Psoas muscle (tissue), 8 donors: ENCODE data around the gene KRTAP5-5. TPM values are rescaled to one million over a fixed set of nuclear protein-coding genes. Genes with fewer than 3 reads are reported as not detected.

ENCODE experiments used
- ATAC-seq, 4 donors: fragments of 200-7000 bp; cut with Tn5 transposase; one replicate each; pipeline ENCODE4 v1.9.1; 2020; ENCODE audit warnings: moderate library complexity in 3 of 4, mild to moderate bottlenecking in 2 of 4
- DNase-seq, 2 donors: peaks; one replicate each; pipeline ENCODE4 v3.0.0-alpha.2; 2020
- H3K27ac ChIP-seq: fragments of 200-600 bp; one replicate; pipeline ENCODE4 v1.8.0; 2022
- H3K27me3 ChIP-seq, 3 donors: fragments of 200-600 bp in 1 of 3; one replicate each; pipeline versions ENCODE4 v1.6.1 to v1.8.0; 2013 to 2022; ENCODE audit warnings: low read length in 2 of 3, mild to moderate bottlenecking in 2 of 3, moderate library complexity in 1 of 3; ENCODE audit not compliant: insufficient read depth in 3 of 3
- H3K36me3 ChIP-seq, 2 donors: fragments of 200-600 bp in 1 of 2; one replicate each; pipeline versions ENCODE4 v1.6.1 to v1.8.0; 2013 to 2022; ENCODE audit warnings: low read depth in 1 of 2, mild to moderate bottlenecking in 1 of 2, moderate library complexity in 1 of 2; ENCODE audit not compliant: insufficient read depth in 1 of 2
- H3K4me1 ChIP-seq: fragments of 200-600 bp; one replicate; pipeline ENCODE4 v1.8.0; 2022
- H3K4me3 ChIP-seq: fragments of 200-600 bp; one replicate; pipeline ENCODE4 v1.8.0; 2022; ENCODE audit warnings: mild to moderate bottlenecking
- H3K9me3 ChIP-seq: fragments of 200-600 bp; one replicate; pipeline ENCODE4 v1.8.0; 2022
- WGBS, 3 donors: extraction: QIAGEN DNeasy Blood & Tissue Kit; methylation state at CpG; one replicate each; pipeline versions ENCODE4 v1.1.6 to v1.1.7; 2013; 5-methylcytosine and 5-hydroxymethylcytosine counted together
- intact Hi-C, 2 donors: fragments of 100-400 bp; cut with DNase I; formaldehyde crosslinking; loops; one replicate each; pipeline versions ENCODE4 v1.11.0 to v1.14.2; 2022
- polyA plus RNA-seq, 3 donors: library from polyadenylated mRNA; stranded (reverse); fragments of 200-250 nt; gene quantifications; one replicate each; pipeline ENCODE4 v1.2.3, GENCODE V29; 2013
- total RNA-seq, 4 donors: library from RNA; stranded (reverse); fragmentation: NEBNext Ultra II Directional in 2 of 4; extraction: Animal tissue kit (Norgen Biotek cat#: 25700) in 2 of 4; gene quantifications; one replicate each; pipeline versions ENCODE4 v1.2.1 to v1.2.4, GENCODE V29; 2021 to 2023
- TF ChIP-seq, protein P1 (sequence below): fragments of 200-600 bp; IDR thresholded peaks from one replicate; pipeline ENCODE4 v1.8.0; 2022; ENCODE audit warnings: antibody characterized with exemption
- donor health status: healthy with polysubstance abuse.
- donor health status: DM: no; HTN: no; CAD: no; lungs with moderate emphysema.
- donor health status: Bipolar disorder and iron deficiency.
- donor health status: healthy.
- donor health status: DM: yes; HTN: yes; CAD: no.
- donor health status: DM: no; HTN: no; CAD: no.
- donor health status: DM: no; HTN: no; CAD: no.
- donor health status: DM: yes; HTN: yes; CAD: no.

The KRTAP5-5 gene
- total and polyA plus RNA-seq, 7 donors, result not detected

DNA sequence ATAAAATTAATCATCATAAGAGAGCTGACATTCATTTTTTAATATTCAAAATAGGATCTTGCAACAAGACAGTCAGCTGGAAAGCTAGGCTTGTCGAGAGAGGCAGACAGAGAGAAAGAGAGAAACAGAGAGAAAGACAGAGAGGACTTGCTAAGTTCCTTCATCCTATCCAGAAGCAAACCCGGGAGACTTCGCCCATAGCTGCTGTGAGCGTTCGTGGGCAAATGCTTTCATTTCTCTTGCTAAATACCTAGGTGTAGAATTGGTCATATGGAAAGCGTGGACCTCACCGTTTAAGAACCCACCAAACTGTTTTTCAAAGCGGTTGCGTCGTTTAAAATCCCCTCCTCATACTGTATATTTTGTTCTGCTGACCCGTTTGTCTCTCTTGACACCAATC, 42.1 kb downstream of the KRTAP5-5 start:
- intact Hi-C loops, result loop anchor here in 1 of 2 donors (2.0 kb wide), 1 partner anchor 67 kb away; no protein-coding TSS in a partner anchor
- peaks cover 0 to 66% (median 11%) of the 10 kb centered on the region in 3 donors for H3K27me3 ChIP-seq
- H3K36me3 ChIP-seq, result no peaks in the 10 kb centered on the region
- no peak for DNase-seq
- H3K4me1 ChIP-seq, result no peaks in the 10 kb centered on the region
- H3K9me3 ChIP-seq, result no peaks in the 10 kb centered on the region
- WGBS, 3 donors, result 61 to 80% (median 64%) methylated on average over 11 of the region's 11 CpGs
- H3K27ac ChIP-seq, result no peak overlapping the region
- ATAC-seq, result no peak
- TF ChIP-seq, protein P1, sequence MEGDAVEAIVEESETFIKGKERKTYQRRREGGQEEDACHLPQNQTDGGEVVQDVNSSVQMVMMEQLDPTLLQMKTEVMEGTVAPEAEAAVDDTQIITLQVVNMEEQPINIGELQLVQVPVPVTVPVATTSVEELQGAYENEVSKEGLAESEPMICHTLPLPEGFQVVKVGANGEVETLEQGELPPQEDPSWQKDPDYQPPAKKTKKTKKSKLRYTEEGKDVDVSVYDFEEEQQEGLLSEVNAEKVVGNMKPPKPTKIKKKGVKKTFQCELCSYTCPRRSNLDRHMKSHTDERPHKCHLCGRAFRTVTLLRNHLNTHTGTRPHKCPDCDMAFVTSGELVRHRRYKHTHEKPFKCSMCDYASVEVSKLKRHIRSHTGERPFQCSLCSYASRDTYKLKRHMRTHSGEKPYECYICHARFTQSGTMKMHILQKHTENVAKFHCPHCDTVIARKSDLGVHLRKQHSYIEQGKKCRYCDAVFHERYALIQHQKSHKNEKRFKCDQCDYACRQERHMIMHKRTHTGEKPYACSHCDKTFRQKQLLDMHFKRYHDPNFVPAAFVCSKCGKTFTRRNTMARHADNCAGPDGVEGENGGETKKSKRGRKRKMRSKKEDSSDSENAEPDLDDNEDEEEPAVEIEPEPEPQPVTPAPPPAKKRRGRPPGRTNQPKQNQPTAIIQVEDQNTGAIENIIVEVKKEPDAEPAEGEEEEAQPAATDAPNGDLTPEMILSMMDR, result no peak
- H3K4me3 ChIP-seq, result no peak overlapping the region

GRCh38 chr11:1672613-1673350, 43.2 kb downstream of the KRTAP5-5 start:
- no peaks in the 10 kb centered on the region for H3K4me1 ChIP-seq

GRCh38 chr11:1673446-1674172, 44.0 kb downstream of the KRTAP5-5 start:
- 61 to 64% (median 64%) methylated on average over 11 of the region's 11 CpGs for WGBS, 3 donors
- intact Hi-C loops, result loop anchor here in 1 of 2 donors (2.0 kb wide), 1 partner anchor 65 kb away; no protein-coding TSS in a partner anchor

More at GRCh38 chr11:1672613-1673350, 43.2 kb downstream of the KRTAP5-5 start:
- DNase-seq (no peak), ATAC-seq (no peak)
- no peak overlapping the region for H3K4me3 ChIP-seq
- H3K9me3 ChIP-seq, result no peaks in the 10 kb centered on the region
- intact Hi-C loops, result loop anchor here in 1 of 2 donors (2.0 kb wide), 1 partner anchor 66 kb away; no protein-coding TSS in a partner anchor
- 66 to 76% (median 71%) methylated on average over 15 of the region's 15 CpGs for WGBS, 3 donors
- TF ChIP-seq, protein P1, result no peak
- no peak overlapping the region for H3K27ac ChIP-seq
- H3K27me3 ChIP-seq, result peaks cover 0 to 71% (median 11%) of the 10 kb centered on the region in 3 donors
- no peaks in the 10 kb centered on the region for H3K36me3 ChIP-seq

DNA sequence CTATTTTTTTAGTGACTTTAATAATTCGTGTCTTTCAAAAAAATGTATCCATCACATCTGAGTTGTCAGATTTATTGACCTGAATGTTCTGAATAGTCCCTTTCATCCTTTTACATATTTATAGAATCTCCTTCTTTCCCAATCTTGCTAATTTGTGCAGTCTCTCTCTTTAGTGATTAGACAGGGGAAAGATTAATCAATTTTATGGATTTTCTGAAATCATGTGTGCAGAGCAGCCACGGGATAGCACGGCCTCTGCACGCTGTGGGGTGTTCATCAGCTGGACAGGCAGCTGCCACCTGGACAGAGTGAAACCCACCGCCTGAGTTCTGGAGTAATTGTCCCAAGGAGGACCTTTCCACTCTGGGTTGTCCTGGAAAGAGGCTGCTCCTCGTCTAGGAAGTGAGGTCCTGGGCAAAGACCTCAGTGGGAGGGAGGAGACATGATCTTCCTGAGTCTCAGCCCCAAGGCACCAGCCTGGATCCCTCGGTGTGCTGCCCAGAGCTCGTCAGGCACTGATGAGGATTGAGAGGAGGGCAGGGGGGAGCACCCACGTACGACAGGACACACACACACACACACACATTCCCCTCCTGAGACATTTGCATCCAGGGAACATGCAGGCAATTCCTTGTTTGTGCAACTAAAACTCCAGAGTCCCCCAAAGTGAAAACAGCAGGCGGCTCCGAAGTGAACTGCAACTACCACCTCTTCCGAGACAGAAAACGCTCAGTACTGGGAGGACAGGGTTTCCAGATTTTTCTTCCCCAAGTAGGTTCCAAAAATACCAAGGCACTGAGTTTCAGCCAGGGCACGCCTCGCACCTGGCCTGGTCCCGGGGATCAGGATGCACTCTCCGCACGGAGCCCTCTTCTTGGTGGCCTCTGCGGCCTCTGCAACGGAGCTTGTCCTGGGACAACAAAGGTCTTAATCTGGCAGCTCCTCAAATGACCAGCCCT, 44.9 kb downstream of the KRTAP5-5 start:
- Histone ChIP-seq H3K36me3 (no peaks in the 10 kb centered on the region), H3K27ac (no peak overlapping the region), H3K4me1 (no peaks in the 10 kb centered on the region), H3K9me3 (no peaks in the 10 kb centered on the region), H3K4me3 (no peak overlapping the region), H3K27me3 (peaks cover 0 to 68% (median 11%) of the 10 kb centered on the region in 3 donors)
- TF ChIP-seq, protein P1, result no peak
- no peak for DNase-seq
- intact Hi-C loops, result no loop called here
- ATAC-seq, result no peak
- 37 to 46% (median 37%) methylated on average over 21 of the region's 21 CpGs for WGBS, 3 donors

More at GRCh38 chr11:1673446-1674172, 44.0 kb downstream of the KRTAP5-5 start:
- H3K4me1 ChIP-seq, result no peaks in the 10 kb centered on the region
- peaks cover 0 to 71% (median 11%) of the 10 kb centered on the region in 3 donors for H3K27me3 ChIP-seq
- DNase-seq, result no peak
- H3K4me3 ChIP-seq, result no peak overlapping the region
- ATAC-seq, result no peak
- no peaks in the 10 kb centered on the region for H3K36me3 ChIP-seq
- no peaks in the 10 kb centered on the region for H3K9me3 ChIP-seq
- TF ChIP-seq, protein P1, result no peak
- no peak overlapping the region for H3K27ac ChIP-seq
